HS-27A (cell line): ENCODE measurements around the gene HCN1.

Experiments used
- DNase-seq: peaks from one replicate; pipeline ENCODE4 v3.0.0-alpha.2; 2012; ENCODE audit warnings: low read depth, missing footprints

HCN1 gene

DNA sequence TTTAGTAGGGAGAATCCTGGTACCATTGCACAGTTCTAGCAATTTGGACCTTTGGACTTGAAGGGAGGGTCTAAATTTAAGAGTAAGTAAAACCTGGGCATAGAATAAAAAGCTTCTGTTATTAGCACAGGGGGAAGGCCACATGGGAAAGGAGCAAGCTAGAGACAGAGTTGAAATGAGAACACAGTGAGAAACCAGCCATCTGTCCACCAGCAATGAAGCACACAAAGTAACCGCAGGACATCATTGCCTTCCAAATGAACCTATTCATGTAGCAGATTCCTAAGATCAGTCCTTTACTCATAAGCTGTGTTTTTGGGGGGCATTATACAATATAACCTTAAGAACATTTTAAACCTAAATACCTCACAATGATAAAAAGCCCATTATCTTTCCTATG is 407.4 kb downstream of the HCN1 start:
- no peak for DNase-seq

- no peak for DNase-seq
Observed at GRCh38 chr5:45284436-45284835, 411.7 kb downstream of the HCN1 start.

- DNase-seq: no peak
Observed at GRCh38 chr5:45281081-45281480, 415.1 kb downstream of the HCN1 start.

DNA sequence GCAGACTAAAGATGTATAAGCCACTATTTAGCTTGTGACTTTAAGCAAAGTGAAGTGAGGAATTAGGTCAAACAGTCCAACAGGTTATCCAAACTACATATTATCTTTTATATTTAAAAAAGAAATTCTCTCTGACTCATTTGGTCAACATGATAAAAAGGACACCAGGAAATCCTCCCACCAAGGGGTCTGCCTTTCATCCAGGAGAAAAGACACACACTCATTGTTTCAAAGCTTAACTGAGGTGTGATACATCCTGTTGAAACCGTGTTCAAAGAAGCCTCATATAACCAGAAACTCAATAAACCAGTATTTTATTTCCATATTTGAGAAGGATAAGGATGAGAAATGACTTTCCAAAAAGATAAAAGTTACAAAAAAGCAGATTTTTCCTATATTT is 417.1 kb downstream of the HCN1 start:
- DNase-seq: no peak

GRCh38 chr5:45277860-45278259 is 418.3 kb downstream of the HCN1 start:
- DNase-seq: no peak

DNA sequence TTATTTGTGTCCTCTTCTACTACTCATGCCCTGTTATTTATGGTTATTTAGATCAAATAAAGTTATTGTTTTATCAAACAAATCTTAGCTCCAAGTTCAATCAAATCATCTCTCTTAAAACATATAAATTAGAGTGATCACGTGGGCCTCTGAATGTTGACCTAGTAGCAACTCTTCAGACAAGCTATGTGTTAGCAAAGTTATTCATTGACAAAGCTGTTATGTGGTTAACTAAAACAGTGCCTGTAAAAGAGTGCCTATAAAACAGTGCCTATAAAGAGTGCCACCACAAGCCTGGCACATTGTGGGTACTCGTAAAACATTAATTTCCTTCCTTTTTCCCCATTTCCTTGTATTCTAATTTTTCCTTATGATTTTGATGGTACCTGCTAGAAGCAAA is 421.9 kb downstream of the HCN1 start:
- no peak for DNase-seq

DNA sequence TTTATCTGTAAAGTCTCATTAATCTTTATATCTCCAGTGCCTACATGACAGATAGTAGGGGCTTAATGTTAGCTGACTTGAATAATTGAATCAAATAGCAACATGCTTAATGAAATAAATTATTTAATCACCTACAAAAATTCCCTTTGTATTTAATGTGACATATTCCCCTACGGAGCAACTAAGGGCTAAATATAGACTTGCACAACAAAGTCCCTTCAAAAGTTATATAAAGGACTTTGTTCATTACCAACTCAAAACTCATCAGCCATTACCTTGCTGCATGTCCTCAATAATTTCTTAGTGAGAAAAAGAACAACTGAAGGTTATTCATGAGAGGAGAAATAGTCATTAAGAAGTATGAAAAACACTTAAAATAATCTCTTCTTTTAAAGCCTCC is 424.6 kb downstream of the HCN1 start:
- DNase-seq: no peak

DNA sequence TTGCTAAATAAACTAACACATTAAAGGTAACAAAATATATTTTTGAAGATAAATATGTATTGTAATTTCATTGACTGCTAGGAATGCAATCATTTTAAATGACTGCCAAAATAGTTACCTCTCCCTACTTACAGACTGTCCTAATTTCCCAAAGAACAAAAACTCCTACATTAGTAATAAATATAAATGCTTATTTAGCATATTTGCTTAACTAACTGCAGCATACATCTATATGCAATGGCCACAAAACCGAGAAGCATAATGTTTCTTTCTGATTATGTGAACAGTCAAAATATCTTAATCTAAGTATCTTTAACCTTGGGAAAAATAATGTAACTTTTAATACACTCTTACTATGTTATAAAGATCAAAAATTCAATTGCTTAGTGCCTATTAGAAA is 431.7 kb downstream of the HCN1 start:
- no peak for DNase-seq

DNA sequence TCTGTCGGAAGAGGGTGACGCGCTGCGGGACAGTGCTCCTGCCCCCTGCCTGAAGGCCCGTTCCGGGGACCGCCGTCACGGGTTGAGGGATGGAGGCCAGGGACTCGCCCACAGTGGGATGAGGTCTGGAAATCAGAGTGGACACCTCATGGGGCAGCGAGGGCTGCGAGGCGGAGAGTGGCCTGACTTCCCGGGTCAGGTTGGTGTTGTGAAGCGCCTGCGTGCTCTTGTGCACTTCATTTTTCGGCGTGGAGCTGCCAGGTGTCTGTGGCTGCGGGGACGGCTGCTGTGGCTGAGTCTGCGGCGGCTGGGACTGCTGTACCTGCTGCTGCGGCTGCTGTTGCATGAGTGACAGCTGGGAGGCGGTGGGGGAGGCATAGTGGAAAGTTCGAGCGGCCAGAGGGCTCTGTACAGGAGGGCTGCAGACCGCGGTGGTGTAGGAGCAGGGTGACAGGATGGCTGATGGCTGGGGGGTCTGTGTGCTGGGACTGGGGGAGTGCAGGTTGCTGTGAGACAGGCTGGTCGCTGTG is 434.1 kb downstream of the HCN1 start:
- DNase-seq: no peak

GRCh38 chr5:45261125-45261524 is 435.1 kb downstream of the HCN1 start:
- DNase-seq: no peak

DNA sequence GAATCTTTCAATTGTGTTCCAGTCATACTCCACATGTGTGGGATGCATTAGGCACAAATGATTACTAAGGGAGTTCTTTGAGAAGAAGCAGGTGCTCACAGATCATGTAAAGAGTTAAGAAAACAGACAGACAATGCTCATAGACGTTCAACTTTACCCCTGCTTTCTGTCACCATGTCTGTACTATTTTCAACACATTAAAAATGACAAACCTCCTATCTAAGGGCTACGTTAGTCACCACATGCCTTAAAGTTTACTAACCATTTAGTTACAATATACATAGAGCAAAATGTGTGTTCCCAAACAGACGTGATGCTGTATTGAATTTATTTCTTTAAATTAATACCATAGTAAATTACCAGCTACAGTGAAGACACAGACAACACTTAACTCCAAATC is 435.9 kb downstream of the HCN1 start:
- DNase-seq: no peak

DNA sequence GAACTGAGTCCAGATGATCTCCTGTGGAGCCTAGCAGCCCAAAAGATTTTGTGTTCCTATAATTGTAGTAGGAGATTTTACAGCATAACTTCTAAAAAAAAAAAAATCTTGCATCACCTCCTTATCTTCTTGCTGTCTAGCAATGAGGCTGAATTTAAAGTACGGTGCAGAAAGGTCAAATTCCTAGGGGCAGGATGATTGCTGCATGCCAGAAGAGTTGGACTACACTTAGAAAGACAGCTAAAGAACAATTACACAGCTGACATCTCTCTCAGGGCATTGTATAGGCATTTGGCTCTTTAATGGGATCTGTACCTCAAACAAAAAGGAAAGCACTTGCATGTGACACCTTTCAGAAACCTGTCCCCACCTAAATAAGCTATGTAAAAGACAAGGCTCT is 443.2 kb downstream of the HCN1 start:
- no peak for DNase-seq

- no peak for DNase-seq
Observed at GRCh38 chr5:45252541-45252940, 443.6 kb downstream of the HCN1 start.

- DNase-seq: no peak
Observed at GRCh38 chr5:45225571-45226031, 470.6 kb downstream of the HCN1 start.

- no peak for DNase-seq
Observed at GRCh38 chr5:45205403-45205961, 490.7 kb downstream of the HCN1 start.
